Ecto neural progenitor cell (in vitro differentiated cells): ENCODE data around the gene GCC1.
"Not testable (repeated sequence)": the region's sequence is repeated elsewhere in the genome, so short reads cannot be mapped to it uniquely, and the experiment has no call there.

Source experiments
- DNase-seq: peaks from one replicate; pipeline ENCODE4 v3.0.0-alpha.2; 2018; ENCODE audit warnings: low spot score

Gene GCC1

DNA sequence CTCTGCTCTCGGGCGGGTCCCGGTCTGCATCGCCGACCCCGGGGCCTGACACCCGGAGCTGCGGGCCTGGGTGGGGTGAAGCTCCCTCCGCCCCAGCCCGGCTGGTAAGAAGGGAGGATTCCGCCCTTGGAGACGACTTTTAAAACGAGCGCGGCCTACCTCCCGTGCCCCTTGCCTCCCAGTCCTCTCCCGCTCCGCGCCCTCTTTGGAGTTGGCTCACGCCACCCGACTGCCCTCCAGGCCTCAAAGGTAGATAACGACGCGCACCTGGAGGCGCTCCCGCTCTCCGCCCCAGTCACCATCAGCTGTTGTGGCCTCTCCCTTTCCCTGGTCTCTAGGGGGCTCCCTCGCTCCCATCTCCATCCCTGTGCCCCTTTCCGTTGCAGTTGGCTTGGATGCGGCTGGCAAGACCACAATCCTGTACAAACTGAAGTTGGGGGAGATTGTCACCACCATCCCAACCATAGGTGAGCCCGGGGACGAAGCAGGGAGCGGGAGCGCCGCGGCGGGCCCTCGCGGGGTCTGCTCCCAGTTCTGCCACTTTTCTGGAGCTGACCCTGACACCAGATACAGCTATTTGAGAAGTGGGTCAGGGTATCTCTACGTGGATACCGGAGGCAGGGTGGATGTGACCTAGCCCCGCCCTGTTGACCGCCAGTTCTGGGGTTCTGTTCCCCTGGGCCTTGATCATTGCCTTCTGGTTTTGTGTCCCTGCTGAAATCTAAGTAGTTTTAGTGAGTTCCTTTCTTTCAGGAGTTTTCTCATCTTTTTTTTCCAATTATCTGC, 3.5 kb upstream of the GCC1 start:
- peak; percentile 82 for DNase-seq

DNA sequence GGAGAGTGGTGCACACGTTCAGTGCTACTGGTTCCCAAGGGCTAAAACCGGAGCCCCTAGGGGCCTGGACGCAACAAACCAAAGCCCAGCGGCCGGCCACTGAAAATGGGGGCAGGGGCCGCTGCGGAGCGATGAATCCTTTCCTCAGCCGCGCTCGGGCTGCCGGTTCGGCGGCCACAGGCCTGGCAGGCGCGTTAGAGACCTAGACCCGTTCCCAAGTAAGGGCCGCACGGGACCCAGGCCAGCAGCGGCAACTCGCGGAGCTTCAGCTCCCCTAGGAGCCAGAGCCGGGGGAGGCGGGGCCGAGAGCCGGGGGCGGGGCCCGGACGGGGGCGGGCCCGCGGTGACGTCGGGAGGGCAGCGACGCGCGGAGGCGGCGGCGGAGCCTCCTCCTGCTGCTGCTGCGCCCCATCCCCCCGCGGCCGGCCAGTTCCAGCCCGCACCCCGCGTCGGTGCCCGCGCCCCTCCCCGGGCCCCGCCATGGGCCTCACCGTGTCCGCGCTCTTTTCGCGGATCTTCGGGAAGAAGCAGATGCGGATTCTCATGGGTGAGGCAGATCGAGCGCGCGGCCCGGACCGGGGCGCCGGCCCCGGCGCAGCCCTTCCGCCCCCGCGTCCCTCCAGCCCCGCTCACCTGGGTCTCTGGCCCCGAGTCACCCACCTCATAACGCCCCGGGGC, 2.8 kb upstream of the GCC1 start, which contains the start of gene ARF5:
ARF5 (plus strand) TSS at position 393 of the 678 bp plus-strand sequence; CDS start at position 481, 88 bp downstream.
- peak; percentile 94 for DNase-seq

DNA sequence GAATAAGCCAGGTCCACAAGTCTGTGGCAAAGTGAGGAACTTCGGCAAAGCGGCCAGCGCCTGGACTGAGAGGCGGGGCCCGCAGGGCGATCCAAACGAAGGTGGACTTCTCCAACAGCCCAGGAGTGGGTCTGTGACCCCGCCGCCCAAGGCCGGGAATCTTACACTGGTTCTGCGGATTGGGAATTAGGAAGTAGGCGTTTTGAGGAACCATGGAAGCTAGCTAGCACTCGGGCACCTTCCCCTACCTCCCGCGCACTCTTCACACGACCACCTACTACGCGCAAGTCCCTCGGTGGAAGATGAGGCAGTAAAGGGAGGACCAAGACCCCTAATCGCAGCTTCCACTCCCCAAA, 2.2 kb upstream of the GCC1 start:
- no peak for DNase-seq

DNA sequence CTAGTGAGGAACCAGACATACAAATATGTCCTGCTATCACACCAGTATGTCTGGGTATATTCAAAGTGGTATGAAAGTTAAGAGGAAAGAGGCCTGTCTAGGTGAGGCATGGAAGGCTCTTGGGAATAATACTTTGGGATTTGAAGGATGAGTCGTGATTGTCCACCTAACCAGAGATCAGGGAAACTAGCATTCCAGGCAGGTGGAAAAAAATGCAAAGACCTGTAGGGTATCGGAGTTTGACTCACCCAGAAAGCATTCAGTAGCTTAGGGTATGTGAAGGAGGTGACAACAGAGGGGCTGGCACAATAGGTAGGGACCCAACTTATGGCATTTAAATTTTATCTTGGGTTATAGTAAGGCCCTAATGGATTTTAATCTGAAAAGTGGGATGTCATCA, 950 bp upstream of the GCC1 start:
- no peak for DNase-seq

DNA sequence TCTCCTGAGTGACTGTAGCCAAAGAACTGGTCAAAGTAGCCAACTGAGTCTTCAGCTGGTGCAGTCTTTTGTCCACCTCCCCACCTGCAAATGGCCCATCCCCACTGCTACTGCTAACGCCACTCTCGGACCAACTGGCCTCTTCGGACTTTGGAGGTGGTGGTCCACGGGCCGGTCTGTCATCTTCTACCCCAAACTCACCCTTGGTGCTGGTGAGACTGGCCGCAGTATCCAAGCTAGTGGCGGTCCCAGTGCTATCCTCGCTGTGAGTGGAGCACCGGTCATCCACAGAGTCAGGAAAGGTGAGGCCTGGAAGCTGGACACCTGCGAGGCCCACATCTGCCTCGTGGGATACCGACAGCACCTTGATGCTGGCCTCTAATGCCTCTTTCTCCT, 750 bp downstream of the GCC1 start:
- DNase-seq: no peak

DNA sequence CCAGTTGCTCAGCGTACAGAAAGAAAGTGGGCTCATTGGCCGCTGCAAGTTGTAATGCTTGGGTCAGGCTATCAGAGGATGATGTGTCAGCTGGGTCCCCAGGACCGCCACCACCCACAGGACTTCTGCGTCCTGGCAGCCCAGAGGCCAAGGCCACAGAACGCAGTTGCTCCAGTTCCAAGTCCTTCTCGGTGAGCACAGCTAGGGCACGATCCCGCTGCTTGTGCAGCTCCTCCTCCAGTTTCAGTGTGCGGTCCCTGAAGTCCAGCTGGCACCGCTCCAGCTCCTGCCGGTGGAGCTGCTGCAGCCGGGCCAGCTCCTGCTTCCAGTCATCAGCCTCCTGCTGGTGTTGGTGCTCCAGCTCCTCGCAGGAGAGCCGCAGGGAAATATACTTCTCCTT, 3.0 kb downstream of the GCC1 start:
- no peak for DNase-seq

DNA sequence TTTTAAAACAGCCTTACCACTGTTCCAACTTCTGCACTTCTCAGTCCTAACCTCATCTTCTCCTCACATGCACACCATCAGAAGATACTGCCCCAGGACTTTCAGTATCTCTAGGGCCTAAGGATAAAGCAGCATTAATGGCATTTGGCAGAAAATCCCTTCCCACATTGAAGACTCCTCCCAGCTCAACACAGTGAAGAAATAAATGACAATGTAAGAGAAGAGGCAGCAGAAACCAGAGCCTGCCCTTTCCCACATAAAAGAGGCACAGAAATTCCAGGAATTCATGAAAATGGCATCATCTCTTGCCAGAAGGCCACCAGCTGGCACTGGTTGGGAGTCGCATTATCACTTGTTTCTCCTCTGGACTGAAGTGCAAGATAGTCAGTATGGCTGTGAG, 3.7 kb downstream of the GCC1 start:
- no peak for DNase-seq

DNA sequence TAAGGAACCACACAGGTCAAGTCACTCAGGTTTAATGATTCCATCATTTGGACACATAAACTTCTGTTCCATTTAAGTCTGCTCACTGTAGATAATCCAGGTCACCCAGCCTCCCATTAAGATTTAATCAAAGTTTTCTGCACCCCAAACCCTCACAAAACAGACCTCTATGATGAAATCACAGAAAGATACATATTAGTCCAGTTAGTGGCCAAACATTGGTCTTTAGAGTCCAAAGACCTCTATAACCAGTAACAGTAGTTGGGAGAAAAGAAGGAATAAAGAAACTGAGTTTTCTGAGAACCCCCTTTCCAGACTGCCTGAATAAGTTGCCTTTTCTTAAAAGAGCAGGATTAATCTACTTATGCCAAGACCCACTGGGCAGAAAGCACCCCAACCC, 4.8 kb downstream of the GCC1 start:
- DNase-seq: no peak

DNA sequence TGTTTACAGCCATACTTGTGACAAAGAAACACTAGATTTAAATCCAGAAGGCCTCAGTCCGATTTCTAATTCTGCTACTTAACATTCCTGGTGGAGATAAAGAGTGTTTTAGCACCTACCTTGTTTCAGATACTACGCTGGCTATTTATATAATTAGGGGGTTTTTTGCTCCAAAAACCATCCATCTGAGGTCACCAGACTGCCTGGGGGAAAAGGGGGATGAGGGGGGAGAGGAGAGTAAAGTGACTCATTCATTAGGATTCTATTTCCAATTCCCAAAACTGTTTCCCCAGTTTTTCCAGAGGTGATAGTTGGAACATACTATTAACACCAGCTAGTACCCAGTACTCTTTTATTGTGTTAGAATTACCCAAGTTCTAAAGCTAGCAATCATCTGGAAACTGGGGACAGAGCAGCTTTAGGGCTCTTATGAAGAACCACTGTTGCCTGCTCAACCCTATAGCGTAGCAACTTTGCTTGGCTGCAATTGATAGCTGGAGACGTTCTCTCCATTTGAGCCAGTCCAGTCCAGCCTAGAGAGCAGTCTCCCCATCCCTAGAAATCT, 6.6 kb downstream of the GCC1 start:
- DNase-seq: no peak

DNA sequence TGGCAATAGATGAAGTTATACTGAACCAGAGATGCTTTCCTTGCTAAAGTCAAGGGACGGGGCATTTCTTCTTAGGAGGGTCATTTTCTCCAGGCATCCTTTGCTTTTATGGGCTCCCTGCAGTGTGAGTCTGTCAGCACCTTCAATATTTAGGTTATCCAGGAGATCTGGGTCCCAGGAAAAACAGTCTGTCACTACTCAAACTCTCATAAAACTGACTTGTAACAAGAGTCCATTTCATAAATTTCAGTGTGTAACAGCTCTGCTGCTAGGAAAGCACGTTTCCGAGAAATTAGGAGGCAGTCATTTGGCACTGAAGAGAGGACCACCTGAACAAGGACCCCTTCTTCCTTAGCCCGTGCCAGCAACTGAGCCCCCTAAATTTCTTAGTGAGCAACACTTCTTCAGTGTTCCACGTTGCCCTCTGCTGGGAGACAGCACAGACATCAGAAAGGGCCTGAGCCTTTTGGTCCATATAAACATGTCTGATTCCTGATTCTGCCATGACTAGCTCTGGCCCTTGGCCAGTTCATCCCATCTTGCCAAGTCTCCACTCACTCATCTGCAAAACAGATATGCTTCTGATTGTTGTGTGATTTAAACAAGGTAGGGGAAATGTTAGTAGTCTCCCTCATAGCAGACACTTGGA, 7.2 kb downstream of the GCC1 start:
- DNase-seq: no peak

DNA sequence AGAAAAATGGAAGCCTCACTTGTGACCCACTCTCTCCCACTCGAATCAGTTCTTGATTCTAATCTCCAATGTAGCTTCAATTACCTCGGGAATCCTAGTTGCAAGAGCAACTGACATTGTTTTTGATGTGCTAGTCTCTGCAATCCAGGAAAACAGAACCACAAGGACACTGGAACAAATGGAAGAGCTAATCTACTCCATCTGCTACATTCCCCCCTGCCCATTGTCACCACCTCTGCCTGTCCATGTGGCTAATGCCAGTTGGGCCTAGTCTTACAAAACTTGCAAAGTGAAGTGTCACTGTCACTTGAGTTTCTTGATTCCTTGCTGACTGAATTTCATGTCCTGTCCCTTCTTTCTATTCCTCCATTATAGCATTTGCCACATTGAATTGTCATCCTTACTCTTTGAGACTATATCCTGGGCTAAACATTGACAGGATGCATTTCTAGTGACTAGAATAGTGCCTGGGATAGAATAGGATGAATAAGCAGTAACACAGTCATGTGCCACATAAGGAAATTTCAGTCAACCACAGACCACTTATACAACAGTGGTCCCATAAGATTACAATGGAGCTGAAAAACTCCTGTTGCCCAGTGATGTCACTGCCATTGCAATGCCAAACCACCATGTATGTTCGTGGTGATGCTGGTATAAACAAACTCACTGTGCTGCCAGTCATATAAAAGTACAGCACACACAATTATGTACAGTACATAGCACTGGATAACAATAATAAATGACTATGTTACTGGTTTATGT, 13.5 kb downstream of the GCC1 start:
- DNase-seq: no peak

DNA sequence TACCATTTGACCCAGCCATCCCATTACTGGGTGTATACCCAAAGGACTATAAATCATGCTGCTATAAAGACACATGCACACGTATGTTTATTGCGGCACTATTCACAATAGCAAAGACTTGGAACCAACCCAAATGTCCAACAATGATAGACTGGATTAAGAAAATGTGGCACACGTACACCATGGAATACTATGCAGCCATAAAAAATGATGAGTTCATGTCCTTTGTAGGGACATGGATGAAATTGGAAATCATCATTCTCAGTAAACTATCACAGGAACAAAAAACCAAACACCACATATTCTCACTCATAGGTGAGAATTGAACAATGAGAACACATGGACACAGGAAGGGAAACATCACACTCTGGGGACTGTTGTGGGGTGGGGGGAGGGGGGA, 17.4 kb downstream of the GCC1 start:
- not testable (repeated sequence) for DNase-seq

DNA sequence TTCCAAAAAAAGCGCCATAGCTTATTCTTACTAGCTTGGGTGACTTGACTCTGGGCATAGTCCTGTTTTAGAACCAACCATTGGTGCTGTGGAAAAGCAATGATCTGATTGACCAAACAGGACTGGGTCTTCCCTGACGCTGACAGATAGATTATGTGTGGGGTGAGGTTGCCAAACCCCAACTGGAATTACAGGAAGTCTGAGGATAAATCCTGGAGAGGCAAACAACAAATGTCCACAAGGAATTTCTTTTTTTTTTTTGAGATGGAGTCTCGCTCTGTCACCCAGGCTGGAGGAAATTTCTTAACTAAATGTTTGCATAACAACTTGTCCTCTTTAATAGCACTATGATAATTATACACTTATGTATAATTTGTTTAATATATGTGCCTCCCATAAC, 19.2 kb downstream of the GCC1 start:
- no peak for DNase-seq

DNA sequence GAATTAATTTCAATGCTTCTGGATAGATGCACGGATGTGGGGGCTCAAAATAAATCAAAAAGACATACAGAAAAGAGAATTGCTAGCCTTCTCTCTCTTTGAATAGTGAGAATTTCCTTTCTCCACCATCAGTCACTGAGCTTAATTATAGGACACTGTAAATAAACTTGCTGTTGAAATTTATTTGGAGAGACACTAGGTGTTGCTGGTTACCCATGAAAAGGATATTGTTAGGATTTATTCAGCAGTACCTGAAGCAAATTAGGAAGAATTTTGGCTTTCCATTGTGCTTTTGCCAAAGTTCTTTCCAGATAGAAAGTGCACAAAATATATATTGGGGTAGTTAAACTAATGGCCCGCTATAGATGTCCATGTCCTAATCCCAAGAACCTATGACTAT, 27.6 kb downstream of the GCC1 start:
- no peak for DNase-seq

DNA sequence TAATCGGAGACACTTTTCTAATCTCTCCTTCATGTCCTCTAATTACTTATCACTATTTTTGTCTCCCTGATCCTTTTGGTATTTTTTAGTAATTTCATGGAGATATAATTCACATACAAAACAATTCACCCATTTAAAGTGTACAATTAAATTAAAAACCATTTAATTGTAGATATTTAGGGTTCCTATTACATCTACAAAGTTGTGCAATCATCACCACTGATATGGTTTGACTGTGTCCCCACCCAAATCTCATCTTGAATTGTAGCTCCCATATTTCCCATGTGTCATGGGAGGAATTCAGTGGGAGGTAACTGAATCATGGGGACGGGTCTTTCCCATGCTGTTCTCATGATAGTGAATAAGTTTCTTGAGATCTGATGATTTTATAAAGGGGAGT, 29.0 kb downstream of the GCC1 start:
- no peak for DNase-seq

DNA sequence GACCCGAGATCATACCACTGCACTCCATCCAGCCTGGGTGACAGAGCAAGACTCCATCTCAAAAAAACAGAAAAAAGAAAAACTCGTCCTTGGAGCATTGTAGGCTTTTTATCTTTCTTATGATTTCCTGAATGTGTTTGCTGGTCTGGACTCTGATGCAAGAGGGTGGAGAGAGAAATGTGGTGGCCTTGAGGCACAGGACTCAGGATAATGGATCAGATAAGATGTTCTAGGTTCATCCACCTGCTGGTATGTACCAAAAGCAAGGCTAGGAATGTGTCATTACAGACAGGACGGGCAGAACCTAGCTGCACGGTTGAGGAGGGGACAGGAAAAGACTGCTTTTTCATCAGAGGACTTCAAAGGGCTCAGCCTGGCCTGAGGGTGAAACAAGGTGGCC, 33.5 kb downstream of the GCC1 start:
- no peak for DNase-seq

DNA sequence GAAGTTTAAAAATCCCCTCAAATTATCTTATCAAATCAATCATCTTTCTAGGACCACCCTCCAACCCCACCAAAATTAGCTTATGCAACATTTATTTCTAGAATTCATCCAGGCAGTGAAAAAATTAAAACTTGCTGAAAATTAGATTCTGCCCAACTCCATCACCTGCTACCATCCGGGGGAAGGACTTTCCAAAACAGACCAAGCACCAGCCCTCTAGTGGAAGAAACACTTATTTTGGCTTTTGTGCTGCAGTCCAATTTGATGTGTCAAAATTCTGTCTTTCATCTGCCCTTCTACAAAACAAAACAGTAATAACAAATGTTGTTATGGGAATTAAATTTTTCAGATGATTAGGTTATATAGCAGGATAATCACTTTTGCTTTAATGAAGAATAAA, 35.1 kb downstream of the GCC1 start:
- no peak for DNase-seq

DNA sequence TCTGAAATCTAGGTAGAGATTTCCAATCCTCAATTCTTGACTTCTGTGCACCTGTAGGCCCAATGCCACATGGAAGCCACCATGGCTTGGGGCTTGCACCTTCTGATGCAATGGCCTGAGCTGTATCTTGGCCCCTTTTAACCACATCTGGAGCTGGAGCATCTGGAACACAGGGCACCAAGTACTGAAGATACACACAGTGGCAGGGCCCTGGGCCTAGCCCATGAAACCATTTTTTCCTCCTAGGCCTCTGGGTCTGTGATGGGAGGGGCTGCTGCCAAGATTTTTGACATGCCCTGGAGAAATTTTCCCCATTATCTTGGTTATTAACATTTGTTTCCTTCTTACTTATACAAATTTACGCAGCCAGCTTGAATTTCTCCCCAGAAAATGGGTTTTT, 39.1 kb downstream of the GCC1 start:
- DNase-seq: no peak

DNA sequence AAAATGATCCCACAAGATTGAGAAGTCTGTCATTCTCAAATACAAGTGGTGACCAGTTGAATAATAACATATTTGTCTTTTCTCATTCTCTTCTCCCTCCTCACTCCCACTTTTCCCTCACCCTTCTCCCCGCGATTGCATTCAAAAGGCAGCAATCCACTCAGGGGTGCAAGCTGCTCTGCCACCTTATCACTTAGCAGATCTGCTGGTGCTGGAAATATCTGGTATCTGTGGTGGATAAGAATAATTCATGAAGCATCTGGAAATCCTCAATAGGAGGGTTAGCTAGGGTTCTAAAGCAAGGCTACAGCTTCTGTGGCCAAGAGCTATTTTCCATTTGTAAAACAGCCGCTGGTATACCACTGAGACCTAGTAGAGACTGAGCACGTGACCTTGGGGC, 43.8 kb downstream of the GCC1 start:
- no peak for DNase-seq

DNA sequence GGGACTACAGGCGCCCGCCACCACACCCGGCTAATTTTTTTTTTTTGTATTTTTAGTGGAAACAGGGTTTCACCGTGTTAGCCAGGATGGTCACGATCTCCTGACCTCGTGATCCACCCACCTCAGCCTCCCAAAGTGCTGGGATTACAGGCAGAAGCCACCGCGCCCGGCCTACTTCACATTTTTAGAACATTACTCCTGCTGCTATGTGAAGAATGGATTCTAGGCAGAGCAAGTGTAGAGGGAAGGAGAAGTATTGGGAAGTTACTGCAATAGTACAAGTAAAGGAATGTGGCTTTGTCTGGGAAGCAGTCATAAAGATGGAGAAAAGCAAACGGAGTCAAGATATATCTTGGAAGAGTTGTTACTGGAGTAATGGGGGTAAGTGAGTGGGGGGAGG, 44.9 kb downstream of the GCC1 start:
- not testable (repeated sequence) for DNase-seq

DNA sequence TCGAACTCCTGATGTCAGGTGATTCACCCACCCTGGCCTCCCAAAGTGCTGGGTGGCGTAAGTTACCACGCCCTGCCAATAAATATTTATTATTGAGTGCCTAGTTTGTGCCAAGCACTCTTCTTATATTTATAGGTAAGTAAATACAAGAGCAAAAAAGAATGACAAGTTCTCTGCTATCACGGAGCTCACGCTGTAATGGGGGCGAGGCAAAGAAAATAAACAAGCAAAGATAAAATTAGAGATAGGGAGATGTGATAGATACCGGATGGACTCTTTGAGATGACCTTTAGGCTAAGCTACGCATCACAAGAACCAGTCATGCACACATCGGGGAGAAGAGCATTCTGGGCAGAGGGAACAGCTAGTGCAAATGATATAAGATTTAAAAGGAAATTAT, 46.3 kb downstream of the GCC1 start:
- DNase-seq: no peak

DNA sequence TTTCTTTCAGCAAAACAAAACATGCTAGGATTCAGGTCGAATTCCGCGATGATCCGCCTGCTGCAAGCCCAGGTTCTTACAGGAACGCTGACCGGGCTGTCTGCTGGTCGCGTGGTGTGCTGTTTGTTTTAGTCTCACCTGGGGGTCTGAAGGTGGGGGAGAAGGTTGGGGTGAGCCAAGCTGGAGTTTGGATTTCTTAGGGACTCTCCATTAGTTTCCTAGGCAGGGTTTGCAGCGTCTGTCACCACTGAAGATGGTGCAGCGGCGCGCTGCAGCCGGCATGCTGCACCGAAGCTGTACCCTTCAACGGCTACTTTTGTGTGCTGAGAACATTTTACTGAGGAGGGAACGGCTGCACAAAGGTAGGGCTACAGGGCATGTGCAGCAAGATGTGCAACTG, 48.7 kb downstream of the GCC1 start:
- DNase-seq: peak; percentile 48

DNA sequence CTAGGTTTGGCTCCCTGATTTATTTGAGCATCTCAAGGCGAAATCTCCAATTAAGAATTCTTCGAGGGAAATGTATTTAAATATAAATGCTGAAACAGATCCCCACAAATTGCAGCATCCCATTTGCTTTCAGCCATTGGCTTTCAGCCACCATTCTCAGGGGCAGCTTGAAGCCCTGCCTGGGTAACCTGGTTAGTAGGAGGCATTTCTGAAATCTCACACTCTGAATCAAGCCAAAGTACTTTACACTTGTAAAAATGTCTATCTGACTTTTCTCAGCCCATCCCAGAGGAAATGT, 49.1 kb downstream of the GCC1 start:
- no peak for DNase-seq
